Stimulated activated CD8-positive, alpha-beta memory T cell treated with anti-CD3 and anti-CD28 coated beads, Interleukin-7, amount 100 ng/mL, for 4 hours (primary cell): ENCODE measurements around the gene PTPRG.

Experiments used
- DNase-seq, 2 donors: peaks; one replicate each; pipeline ENCODE4 v3.0.0-alpha.2; 2020; ENCODE audit warnings: low read depth in 2 of 2

Gene PTPRG

GRCh38 chr3:61926923-61927322, 365.6 kb downstream of the PTPRG start:
- no peak for DNase-seq

DNA sequence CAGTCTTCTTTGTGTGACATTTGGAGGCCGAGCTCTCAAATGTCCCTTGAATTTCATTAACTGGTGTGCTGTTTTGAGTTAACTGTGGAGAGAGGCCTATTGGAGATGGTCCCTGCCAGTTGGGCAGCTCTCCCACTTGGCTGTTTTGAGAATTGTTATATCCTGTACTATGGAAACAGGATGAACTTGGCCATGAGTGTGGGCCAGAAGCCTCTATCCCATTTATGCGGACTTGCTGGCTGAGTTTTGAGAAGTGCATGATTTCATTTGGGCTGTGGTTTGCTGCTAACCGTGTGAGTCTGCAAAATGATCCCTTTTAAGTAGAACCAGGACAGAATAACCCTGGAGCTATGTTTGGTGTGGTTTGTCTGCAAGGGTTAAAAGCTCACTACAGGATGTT, 366.0 kb downstream of the PTPRG start:
- DNase-seq: no peak

GRCh38 chr3:61928039-61928438, 366.7 kb downstream of the PTPRG start:
- DNase-seq: no peak

- DNase-seq: no peak
These were observed 367.5 kb downstream of the PTPRG start for GRCh38 chr3:61928776-61929314.

DNA sequence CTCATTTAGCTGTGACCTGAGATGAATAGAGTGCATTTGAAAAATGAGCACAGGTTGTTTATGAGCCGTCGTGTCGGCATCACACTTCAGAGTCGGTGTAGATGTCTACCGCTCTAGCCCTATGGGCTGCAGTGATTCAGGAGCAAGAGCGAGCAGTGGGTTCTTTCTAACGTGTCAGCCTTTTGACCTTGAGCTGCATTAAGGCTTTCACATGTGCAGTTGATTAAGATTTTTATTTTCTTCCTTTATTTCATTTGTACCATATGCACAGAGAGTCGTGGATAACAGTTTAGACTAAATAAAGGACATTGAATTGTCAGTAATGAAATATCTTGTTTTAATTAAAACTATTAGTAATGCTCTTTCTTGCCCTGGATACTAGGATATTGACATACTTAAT, 368.2 kb downstream of the PTPRG start:
- DNase-seq: no peak

GRCh38 chr3:61932499-61932898, 371.1 kb downstream of the PTPRG start:
- DNase-seq: no peak

GRCh38 chr3:61933798-61934504, 372.6 kb downstream of the PTPRG start:
- DNase-seq: no peak

- DNase-seq: no peak
These were observed 373.1 kb downstream of the PTPRG start for GRCh38 chr3:61934505-61934871.

DNA sequence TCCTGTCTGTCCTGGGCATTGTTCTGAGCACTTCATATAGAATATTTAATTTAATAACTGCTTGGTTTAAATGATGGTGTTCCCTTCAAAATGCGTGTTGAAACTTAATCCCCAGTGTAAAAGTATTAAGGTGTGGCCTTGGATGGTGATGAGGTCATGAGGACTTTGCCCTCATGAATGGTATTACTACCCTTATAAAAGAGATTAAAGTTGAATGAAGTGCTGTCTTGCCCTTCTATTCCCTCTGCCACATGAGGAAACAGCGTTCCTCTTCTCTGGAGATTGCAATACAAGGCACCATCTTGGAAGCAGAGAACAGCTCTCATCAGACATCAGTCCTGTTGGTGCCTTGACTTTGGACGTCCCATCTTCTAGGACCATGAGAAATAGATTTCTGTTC, 374.4 kb downstream of the PTPRG start:
- DNase-seq: no peak

DNA sequence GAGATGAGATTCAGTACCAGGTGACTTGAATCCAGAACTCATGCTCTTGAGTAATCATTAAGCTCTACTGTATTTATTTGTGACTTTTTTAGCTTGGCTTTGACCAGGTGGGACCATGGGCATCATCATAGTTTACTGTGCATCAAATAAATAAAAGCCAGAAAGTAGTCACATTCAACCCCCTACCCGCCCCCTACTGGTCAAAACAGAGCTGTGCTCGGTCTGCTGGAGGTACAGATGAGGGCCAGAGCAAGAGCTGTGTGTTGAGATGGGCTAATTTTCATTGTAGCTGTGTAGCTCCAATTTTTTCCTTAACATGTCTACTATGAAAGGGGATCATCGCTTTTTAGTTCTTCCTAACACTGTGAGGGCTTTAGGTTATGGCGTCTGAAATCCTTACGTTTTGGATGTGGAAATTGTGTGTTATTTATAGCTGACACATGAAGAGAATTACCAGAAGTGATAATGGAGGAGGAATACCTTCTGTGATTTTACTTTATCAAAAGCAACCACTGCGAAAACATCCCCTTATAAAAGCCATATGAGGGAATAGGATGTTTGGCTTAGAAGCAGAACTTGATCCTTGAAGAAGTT, 375.1 kb downstream of the PTPRG start:
- no peak for DNase-seq

GRCh38 chr3:61937477-61937876, 376.1 kb downstream of the PTPRG start:
- DNase-seq: no peak

DNA sequence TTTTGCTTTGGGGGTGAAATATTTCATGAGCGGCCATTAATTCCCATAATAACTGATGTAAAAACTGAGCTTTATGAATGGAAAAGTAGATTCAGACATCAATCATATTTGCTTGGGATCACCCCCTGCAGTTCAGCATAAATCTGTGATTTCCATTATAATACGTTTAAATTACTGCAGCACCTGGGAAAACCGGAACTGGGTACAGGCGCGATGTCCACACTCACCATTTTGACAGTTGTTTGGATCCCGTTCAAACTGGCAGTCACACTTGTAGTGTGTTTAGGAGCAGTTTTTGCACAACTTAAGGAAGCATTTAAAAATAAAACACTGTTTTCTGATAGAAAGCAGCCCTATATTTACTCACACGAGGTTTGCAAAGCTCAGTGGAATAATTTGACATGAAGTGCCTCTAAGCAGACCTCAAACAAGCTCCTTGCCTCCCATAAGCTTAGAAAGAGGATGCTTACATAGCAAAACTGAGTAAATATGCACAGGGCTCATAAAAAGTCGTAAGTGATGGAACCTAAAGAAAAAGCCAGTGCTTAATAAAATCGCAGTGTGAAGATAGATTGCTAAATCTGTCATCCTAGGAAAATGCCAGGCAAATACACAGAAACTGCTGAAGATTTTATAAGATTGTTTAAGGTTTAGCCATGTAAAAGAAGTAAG, 377.6 kb downstream of the PTPRG start:
- DNase-seq: no peak

- no peak for DNase-seq
These were observed 378.9 kb downstream of the PTPRG start for GRCh38 chr3:61940236-61940635.

- DNase-seq: no peak
These were observed 382.6 kb downstream of the PTPRG start for GRCh38 chr3:61943975-61944374.

- no peak for DNase-seq
These were observed 383.4 kb downstream of the PTPRG start for GRCh38 chr3:61944726-61945125.

GRCh38 chr3:61945657-61946056, 384.3 kb downstream of the PTPRG start:
- DNase-seq: no peak

DNA sequence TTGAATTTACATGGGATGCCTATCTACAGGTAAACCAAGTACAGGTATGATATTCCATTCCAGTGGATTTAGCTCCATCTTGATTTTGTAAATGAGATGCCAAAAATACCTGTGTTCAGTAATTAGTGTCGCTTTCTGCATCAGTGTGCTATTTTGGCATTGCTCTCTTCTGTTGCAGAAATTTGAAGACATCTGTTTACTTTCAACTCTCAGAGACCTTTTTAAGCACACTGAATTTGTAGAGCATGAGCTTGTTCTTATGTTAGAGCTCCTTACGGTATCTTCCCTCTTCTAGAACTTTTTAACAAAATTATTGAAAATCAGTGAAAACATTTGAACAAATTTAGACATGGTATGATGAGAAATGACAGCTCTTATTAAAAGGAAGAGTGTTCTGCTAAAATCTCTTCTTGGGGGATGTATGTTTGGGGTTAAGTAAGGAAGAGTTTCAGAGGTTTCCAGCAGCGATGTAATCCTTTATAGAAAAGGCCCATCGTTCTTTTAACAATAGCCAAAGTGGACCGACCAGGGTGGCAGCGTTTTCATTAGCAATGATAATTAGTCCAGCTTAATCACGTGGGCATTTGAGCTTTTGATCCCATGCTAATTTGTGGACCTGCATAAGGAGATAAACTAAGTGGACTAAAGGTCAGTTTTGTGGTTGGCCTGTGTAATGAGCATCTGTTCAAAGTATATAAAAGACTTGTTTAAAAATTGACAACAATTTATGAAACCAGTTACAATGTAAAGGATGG, 385.4 kb downstream of the PTPRG start:
- DNase-seq: no peak

DNA sequence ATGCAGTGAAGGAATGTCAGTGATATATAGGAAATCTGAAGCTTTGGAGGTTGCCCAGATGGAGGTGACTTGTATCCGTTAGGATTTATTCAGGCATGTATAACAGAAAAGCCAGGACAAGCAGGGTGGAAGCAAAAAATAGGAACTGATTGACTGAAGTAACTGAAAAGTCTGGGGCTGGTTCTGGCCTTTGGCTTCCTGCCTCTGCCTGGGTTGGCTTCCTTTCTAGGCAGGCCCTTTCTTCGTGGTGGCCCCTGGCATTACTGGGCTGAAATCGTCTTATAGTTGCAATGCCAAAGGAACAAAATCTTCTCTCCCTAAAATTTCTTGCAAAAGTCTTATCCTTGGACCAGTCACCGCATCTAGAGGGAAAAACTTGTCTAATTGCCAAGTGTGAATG, 386.1 kb downstream of the PTPRG start:
- no peak for DNase-seq

GRCh38 chr3:61948699-61949305, 387.4 kb downstream of the PTPRG start:
- no peak for DNase-seq

DNA sequence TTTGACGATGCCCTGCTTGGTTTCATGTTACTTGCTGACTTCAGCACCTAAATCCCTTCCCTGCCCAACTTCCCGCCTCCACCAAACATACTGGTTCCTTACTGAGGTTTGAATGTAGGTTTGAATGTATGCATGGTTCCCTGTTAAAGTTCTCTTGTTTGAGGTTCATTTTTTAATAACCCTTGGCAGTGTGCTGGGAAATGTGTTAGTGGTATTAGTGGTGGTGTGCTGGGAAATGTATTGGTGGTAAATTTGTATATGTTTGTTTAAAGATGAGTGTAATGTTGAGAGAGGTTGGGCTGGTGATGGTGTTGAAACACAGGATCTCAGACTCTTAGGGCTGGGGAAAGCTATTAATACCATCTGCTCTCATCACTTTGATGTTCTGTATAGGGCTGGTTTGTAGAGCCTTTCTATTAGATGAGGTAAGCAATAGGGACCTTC, 392.7 kb downstream of the PTPRG start:
- no peak for DNase-seq

DNA sequence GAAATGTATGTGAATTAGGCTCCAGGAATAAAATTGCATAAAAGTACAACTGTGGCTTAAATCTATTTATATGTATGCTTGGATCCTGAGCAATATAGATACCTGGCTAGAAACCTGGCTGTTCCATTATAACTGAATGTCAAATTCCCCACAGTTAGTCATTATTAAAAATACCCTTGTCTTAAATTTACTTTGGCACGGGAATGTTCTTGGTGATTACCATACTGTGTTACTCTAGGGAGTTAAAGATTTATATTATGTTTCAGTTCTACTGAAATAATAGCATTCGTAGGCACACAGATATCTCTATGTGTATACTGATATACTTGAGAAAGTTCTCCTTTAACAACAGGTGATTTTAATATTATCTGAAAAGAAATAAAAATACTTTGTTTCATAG, 394.1 kb downstream of the PTPRG start:
- DNase-seq: no peak

- DNase-seq: no peak
These were observed 394.9 kb downstream of the PTPRG start for GRCh38 chr3:61956236-61956635.
